Measurements from ENCODE around the gene RBM15. TPM values are rescaled to one million over a fixed set of nuclear protein-coding genes. Genes with fewer than 3 reads are reported as not detected.
A peak's percentile ranks its signal among the peaks of the same experiment; 100 is the strongest.

Gene RBM15
- total and polyA plus RNA-seq, 2 experiments from 2014 or later, result 20.8 to 84.0 TPM

- ATAC-seq (peak; percentile 99), DNase-seq (ENCODE audit: low spot score) (peak; percentile 88)
- peak overlapping the region; percentile 38 for H3K4me3 Mint-ChIP-seq
- H3K4me1 Mint-ChIP-seq, result peaks cover 9% of the 10 kb centered on the region
- no peaks in the 10 kb centered on the region for H3K36me3 Mint-ChIP-seq (ENCODE audit: low read depth)
- Histone ChIP-seq H3K27me3 (ENCODE audit: insufficient read depth) (no peaks in the 10 kb centered on the region), H2AFZ (peak overlapping the region; percentile 67; the same call in 1 of the 2 replicates), H3K4me2 (peak overlapping the region; percentile 43), H3K4me1 (ENCODE audit: insufficient read depth) (peaks cover 16% of the 10 kb centered on the region), H4K20me1 (replicated peaks; ENCODE audit: insufficient read depth) (no peaks in the 10 kb centered on the region), H3K4me3 (peak overlapping the region; percentile 41; the same call in 1 of the 2 replicates), H3F3A (replicated peaks; ENCODE audit: low read depth) (no peaks in the 10 kb centered on the region), H3K9me2 (ENCODE audit: insufficient read depth) (no peaks in the 10 kb centered on the region), H3K79me2 (replicated peaks; ENCODE audit: insufficient read depth) (no peaks in the 10 kb centered on the region), H3K36me3 (ENCODE audit: insufficient read depth) (no peaks in the 10 kb centered on the region), H3K27ac (ENCODE audit: low read depth) (no peak overlapping the region)
- H3K27ac Mint-ChIP-seq, result no peak overlapping the region
- peaks cover 8% of the 10 kb centered on the region for H3K27me3 Mint-ChIP-seq (ENCODE audit: insufficient read depth, low read depth, poor library complexity)
- TF ChIP-seq ZNF331 (CRISPR knock-in tag; IDR thresholded peaks at IDR 0.05; ENCODE audit: low read depth) (no peak), CTCF (conservative IDR thresholded peaks at IDR 0.05; ENCODE audit: low read depth in 2 of 2) (peak; percentile 98 to 99)
- no peaks in the 10 kb centered on the region for H3K9me3 Mint-ChIP-seq
Measured at GRCh38 chr1:110312188-110313121, 26.7 kb upstream of the RBM15 start.

- peaks cover 6% of the 10 kb centered on the region for H3K27me3 Mint-ChIP-seq (ENCODE audit: insufficient read depth, low read depth, poor library complexity)
- no peaks in the 10 kb centered on the region for H3K36me3 Mint-ChIP-seq (ENCODE audit: low read depth)
- no peak overlapping the region for H2AFZ ChIP-seq
- H3K36me3 ChIP-seq (ENCODE audit: insufficient read depth), result no peaks in the 10 kb centered on the region
- no peak overlapping the region for H3K27ac ChIP-seq (ENCODE audit: low read depth)
- no peak overlapping the region for H3K4me3 Mint-ChIP-seq
- H3K4me1 Mint-ChIP-seq, result peaks cover 9% of the 10 kb centered on the region
- no peaks in the 10 kb centered on the region for H3K27me3 ChIP-seq (ENCODE audit: insufficient read depth)
- no peaks in the 10 kb centered on the region for H3K9me2 ChIP-seq (ENCODE audit: insufficient read depth)
- peaks cover 10% of the 10 kb centered on the region for H3K4me1 ChIP-seq (ENCODE audit: insufficient read depth)
- H4K20me1 ChIP-seq (replicated peaks; ENCODE audit: insufficient read depth), result no peaks in the 10 kb centered on the region
- no peak overlapping the region for H3K27ac Mint-ChIP-seq
- no peaks in the 10 kb centered on the region for H3K79me2 ChIP-seq (replicated peaks; ENCODE audit: insufficient read depth)
- H3F3A ChIP-seq (replicated peaks; ENCODE audit: low read depth), result no peaks in the 10 kb centered on the region
- H3K4me2 ChIP-seq, result no peak overlapping the region
- DNase-seq (ENCODE audit: low spot score) (no peak), ATAC-seq (no peak)
- no peaks in the 10 kb centered on the region for H3K9me3 Mint-ChIP-seq
- no peak overlapping the region for H3K4me3 ChIP-seq
- TF ChIP-seq EZH2phosphoT487 (IDR thresholded peaks at IDR 0.05; ENCODE audit: unreplicated experiment) (no peak), CREB1 (CRISPR knock-in tag; IDR thresholded peaks at IDR 0.05; ENCODE audit: low read depth) (no peak), ZNF462 (CRISPR knock-in tag; IDR thresholded peaks at IDR 0.05) (no peak), ZNF114 (CRISPR knock-in tag; IDR thresholded peaks at IDR 0.05) (no peak), ZNF331 (CRISPR knock-in tag; IDR thresholded peaks at IDR 0.05; ENCODE audit: low read depth) (no peak), CTCF (conservative IDR thresholded peaks at IDR 0.05; ENCODE audit: low read depth in 2 of 2) (no peak), EZH2 (IDR thresholded peaks at IDR 0.05; ENCODE audit: low read depth, unreplicated experiment) (no peak), POLR2AphosphoS5 (IDR thresholded peaks at IDR 0.05; ENCODE audit: low read depth) (no peak), NANOG (IDR thresholded peaks at IDR 0.05; ENCODE audit: borderline replicate concordance) (no peak)
Measured at GRCh38 chr1:110316735-110317134, 22.4 kb upstream of the RBM15 start.
